Nephron (organoid): ENCODE results near the gene TAF4B.
"Not testable (repeated sequence)": the region's sequence is repeated elsewhere in the genome, so short reads cannot be mapped to it uniquely, and the experiment has no call there.

Experiments used
- H3K27ac Mint-ChIP-seq, 3 experiments: 2 replicates each; pipeline ENCODE4 v1.8.0; 2020; ENCODE audit warnings: mixed read lengths in 3 of 3, mild to moderate bottlenecking in 2 of 3, moderate library complexity in 1 of 3
- H3K27me3 Mint-ChIP-seq: 2 replicates; pipeline ENCODE4 v1.8.0; 2021; ENCODE audit warnings: low read depth, mild to moderate bottlenecking, moderate library complexity, mixed read lengths
- H3K36me3 Mint-ChIP-seq: 2 replicates; pipeline ENCODE4 v1.8.0; 2020; ENCODE audit warnings: low read depth, mixed read lengths
- H3K4me1 Mint-ChIP-seq: 2 replicates; pipeline ENCODE4 v1.8.0; 2020; ENCODE audit warnings: mixed read lengths
- H3K4me3 Mint-ChIP-seq, 3 experiments: 2 replicates each; pipeline ENCODE4 v1.8.0; 2020; ENCODE audit warnings: mild to moderate bottlenecking in 3 of 3, mixed read lengths in 3 of 3, moderate library complexity in 2 of 3
- H3K9me3 Mint-ChIP-seq: 2 replicates; pipeline ENCODE4 v1.8.0; 2020; ENCODE audit warnings: mixed read lengths
- CTCF ChIP-seq, 3 experiments: fragments of 200-600 bp; sonication (generic); IDR thresholded peaks; one replicate each; pipeline ENCODE4 v1.5.0; 2021; ENCODE audit warnings: antibody characterized with exemption in 3 of 3; ENCODE audit not compliant: unreplicated experiment in 3 of 3

Gene TAF4B

DNA sequence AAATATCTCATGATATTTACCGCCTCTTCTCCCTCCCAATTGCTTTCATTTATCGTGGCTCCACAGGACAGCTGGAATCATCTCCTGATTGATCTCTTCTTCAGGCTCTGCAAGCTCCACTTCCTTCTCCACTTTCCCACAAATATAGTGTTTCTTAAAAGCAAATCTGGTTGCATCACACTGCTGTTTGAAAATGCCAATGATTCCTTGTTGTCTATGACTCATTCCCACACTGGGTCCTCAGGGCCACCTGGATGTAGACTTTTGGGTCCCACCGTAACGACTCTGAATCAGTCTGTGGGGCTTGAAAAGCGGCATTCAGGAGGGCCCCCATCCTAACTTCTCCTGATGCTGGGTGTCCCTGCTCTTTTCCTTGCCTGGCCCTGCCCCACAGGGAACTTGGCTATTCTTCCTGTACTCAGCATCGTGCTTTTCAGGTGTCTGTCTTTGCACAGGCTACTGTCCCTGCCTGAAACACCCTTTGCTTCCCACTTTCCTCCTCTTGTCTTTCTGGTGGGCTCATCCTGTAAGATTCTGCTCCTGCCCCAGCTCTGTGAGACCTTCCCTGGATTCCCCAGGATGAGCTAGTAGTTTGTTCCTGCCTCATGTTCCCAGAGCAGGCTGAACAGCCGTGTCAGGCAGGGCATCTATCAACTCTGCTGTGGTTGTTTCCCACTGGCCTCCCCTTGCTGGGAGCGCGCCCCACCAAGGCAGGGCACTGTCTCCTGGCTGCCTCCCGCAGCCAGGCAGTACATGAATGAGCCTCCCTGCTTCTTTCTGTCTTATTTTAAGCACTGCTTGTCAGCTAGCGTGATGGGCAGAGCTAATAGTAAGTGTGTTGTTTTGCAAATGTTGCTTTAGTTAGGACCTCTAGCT lies 210.2 kb downstream of the TAF4B start:
- peaks cover 22% of the 10 kb centered on the region for H3K4me1 Mint-ChIP-seq
- no peak overlapping the region for H3K4me3 Mint-ChIP-seq
- H3K9me3 Mint-ChIP-seq: no peaks in the 10 kb centered on the region

GRCh38 chr18:26437634-26438033 lies 211.4 kb downstream of the TAF4B start:
- H3K4me3 Mint-ChIP-seq, H3K27ac Mint-ChIP-seq, H3K36me3 Mint-ChIP-seq, H3K9me3 Mint-ChIP-seq, H3K27me3 Mint-ChIP-seq: not testable (repeated sequence)
- peaks cover 32% of the 10 kb centered on the region for H3K4me1 Mint-ChIP-seq

More for the DNA sequence above, 210.2 kb downstream of the TAF4B start:
- peak overlapping the region in 1 of 3 experiments; percentile 40 for H3K27ac Mint-ChIP-seq
- peaks cover 13% of the 10 kb centered on the region for H3K27me3 Mint-ChIP-seq
- no peak for TF ChIP-seq CTCF (IDR thresholded peaks at IDR 0.05; ENCODE audit: unreplicated experiment in 3 of 3)
- no peaks in the 10 kb centered on the region for H3K36me3 Mint-ChIP-seq

- H3K36me3 Mint-ChIP-seq: peaks cover 3% of the 10 kb centered on the region
- H3K4me3 Mint-ChIP-seq: no peak overlapping the region
- peaks cover 6% of the 10 kb centered on the region for H3K9me3 Mint-ChIP-seq
- H3K27me3 Mint-ChIP-seq: peaks cover 8% of the 10 kb centered on the region
- H3K27ac Mint-ChIP-seq: peak overlapping the region in 1 of 3 experiments; percentile 17
- no peak for TF ChIP-seq CTCF (IDR thresholded peaks at IDR 0.05; ENCODE audit: unreplicated experiment in 3 of 3)
- H3K4me1 Mint-ChIP-seq: peaks cover 33% of the 10 kb centered on the region
Observed at GRCh38 chr18:26438980-26439379, 212.7 kb downstream of the TAF4B start.

GRCh38 chr18:26439537-26439936 lies 213.3 kb downstream of the TAF4B start:
- H3K27ac Mint-ChIP-seq: peak overlapping the region in 1 of 3 experiments; percentile 17
- H3K9me3 Mint-ChIP-seq: peaks cover 8% of the 10 kb centered on the region
- TF ChIP-seq CTCF (IDR thresholded peaks at IDR 0.05; ENCODE audit: unreplicated experiment in 3 of 3): no peak
- peaks cover 33% of the 10 kb centered on the region for H3K4me1 Mint-ChIP-seq
- peaks cover 8% of the 10 kb centered on the region for H3K27me3 Mint-ChIP-seq
- peaks cover 5% of the 10 kb centered on the region for H3K36me3 Mint-ChIP-seq
- no peak overlapping the region for H3K4me3 Mint-ChIP-seq

DNA sequence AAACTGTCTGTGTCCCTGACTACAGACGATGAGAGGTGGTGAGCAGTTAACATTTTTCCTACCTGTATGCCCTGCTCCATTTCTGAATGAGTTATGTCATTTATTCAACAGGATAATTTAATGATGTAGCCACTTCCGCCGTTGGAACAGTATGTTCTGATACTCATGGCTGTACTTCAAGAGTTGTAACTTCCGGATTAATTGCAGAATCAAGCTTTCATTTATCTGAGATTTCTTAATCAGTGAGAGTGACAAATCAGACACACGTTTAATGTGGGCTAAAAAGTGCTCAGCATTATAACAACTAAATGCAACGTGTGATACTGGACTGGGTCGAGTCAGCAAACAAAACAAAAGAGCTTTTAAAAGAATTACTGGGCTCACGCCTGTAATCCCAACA lies 214.4 kb downstream of the TAF4B start:
- Mint-ChIP-seq H3K4me3 (no peak overlapping the region), H3K27ac (peak overlapping the region in 1 of 3 experiments; percentile 88), H3K9me3 (peaks cover 11% of the 10 kb centered on the region), H3K4me1 (peaks cover 29% of the 10 kb centered on the region), H3K36me3 (peaks cover 5% of the 10 kb centered on the region), H3K27me3 (peaks cover 8% of the 10 kb centered on the region)
- TF ChIP-seq CTCF (IDR thresholded peaks at IDR 0.05; ENCODE audit: unreplicated experiment in 3 of 3): no peak
